HepG2 (cell line): ENCODE results near the gene PHACTR1. TPM values are rescaled to one million over a fixed set of nuclear protein-coding genes. Genes with fewer than 3 reads are reported as not detected.

ENCODE experiments used
- ATAC-seq: fragments of 200-7000 bp; cut with Tn5 transposase; 3 replicates; pipeline ENCODE4 v1.9.1; 2020; ENCODE audit warnings: mild to moderate bottlenecking, moderate library complexity
- BruUV-seq: library from RNA; stranded (reverse); fragments of 400-500 nt; replicated peaks from 2 replicates; lab custom pipeline; 2021; lab: Mats Ljungman, UMichigan
- CTCF ChIA-PET: fragments of 300-600 bp; formaldehyde crosslinking; extraction: SDS; loops from one replicate; lab custom pipeline; 2021; ENCODE audit warnings: low total read pairs, inconsistent platforms, low intra/inter-chr PET ratio; lab: Yijun Ruan, JAX
- POLR2A ChIA-PET: fragments of 350-600 bp; sonication (Branson Sonifier 250); formaldehyde crosslinking; loops from one replicate; lab custom pipeline; 2020; ENCODE audit warnings: antibody characterized with exemption, inconsistent platforms; lab: Yijun Ruan, JAX
- DNase-seq: peaks from one replicate; pipeline ENCODE4 v3.0.0-alpha.2; 2015; ENCODE audit warnings: low spot score
- FAIRE-seq: peaks from 3 replicates; lab custom pipeline; 2011; peaks lifted over from hg19 to GRCh38; lab: Jason Lieb, UNC
- H2AFZ ChIP-seq: one replicate; pipeline ENCODE4 v1.6.1; 2011; ENCODE audit warnings: low read length, inconsistent platforms
- H3K27ac ChIP-seq: fragments of 300-600 bp; 3 replicates; pipeline ENCODE4 v1.8.0; 2011; ENCODE audit warnings: mixed run types, mild to moderate bottlenecking, mixed read lengths, low read length, inconsistent platforms; ENCODE audit not compliant: insufficient read depth; ENCODE audit errors: extremely low read length
- H3K27me3 ChIP-seq, 2 experiments: fragments of 200-600 bp in 1 of 2; 2 replicates in 1 of 2; 3 replicates in 1 of 2; pipeline versions ENCODE4 v1.6.0 to v1.8.0; 2011; ENCODE audit warnings: low read length in 2 of 2, mild to moderate bottlenecking in 2 of 2, moderate library complexity in 2 of 2, inconsistent platforms in 1 of 2; ENCODE audit not compliant: insufficient read depth in 2 of 2, control insufficient read depth in 1 of 2
- H3K36me3 ChIP-seq, 2 experiments: fragments of 200-600 bp in 1 of 2; replicated peaks in 1 of 2; 2 replicates in 1 of 2; 3 replicates in 1 of 2; pipeline versions ENCODE4 v1.5.1 to v1.8.0; 2011; ENCODE audit warnings: low read length in 2 of 2, inconsistent platforms in 1 of 2; ENCODE audit not compliant: insufficient read depth in 2 of 2, control insufficient read depth in 1 of 2
- H3K4me1 ChIP-seq: 2 replicates; pipeline ENCODE4 v1.5.1; 2012; ENCODE audit warnings: low read length, inconsistent platforms; ENCODE audit not compliant: insufficient read depth
- H3K4me2 ChIP-seq: 2 replicates; pipeline ENCODE4 v1.6.0; 2011; ENCODE audit warnings: low read depth, low read length, inconsistent platforms
- H3K4me3 ChIP-seq, 3 experiments: fragments of 200-600 bp in 1 of 3; sonication (generic), shearing (Covaris generic) in 1 of 3; replicated peaks in 1 of 3; 2 replicates each; pipeline ENCODE4 v1.5.1; 2011 to 2016; ENCODE audit warnings: low read length in 3 of 3, inconsistent platforms in 2 of 3, low read depth in 2 of 3, mild to moderate bottlenecking in 2 of 3, control low read depth in 1 of 3, mixed read lengths in 1 of 3; ENCODE audit not compliant: insufficient read depth in 1 of 3
- H3K79me2 ChIP-seq: one replicate; pipeline ENCODE4 v1.6.1; 2011; ENCODE audit warnings: low read length, inconsistent platforms; ENCODE audit not compliant: insufficient read depth
- H3K9ac ChIP-seq: 2 replicates; pipeline ENCODE4 v1.6.0; 2011; ENCODE audit warnings: mild to moderate bottlenecking, low read depth, low read length, inconsistent platforms; ENCODE audit not compliant: insufficient read depth
- H3K9me3 ChIP-seq: 2 replicates; pipeline ENCODE4 v1.5.1; 2012; ENCODE audit warnings: mild to moderate bottlenecking, low read length
- H4K20me1 ChIP-seq: 2 replicates; pipeline ENCODE4 v1.6.0; 2011; ENCODE audit warnings: inconsistent platforms, mild to moderate bottlenecking, low read length, moderate library complexity; ENCODE audit not compliant: insufficient read depth
- CSRNP2 ChIP-seq: sonication (generic); formaldehyde crosslinking; conservative IDR thresholded peaks from 2 replicates; pipeline ENCODE4 v1.8.0; 2022; ENCODE audit warnings: low read depth, missing genetic modification reagents
- GABPB1 ChIP-seq: IDR thresholded peaks from 2 replicates; pipeline ENCODE4 v1.6.1; 2016; ENCODE audit warnings: mild to moderate bottlenecking, missing genetic modification reagents, moderate library complexity, missing compliant biosample characterization
- IKZF4 ChIP-seq: sonication (generic); formaldehyde crosslinking; IDR thresholded peaks from 2 replicates; pipeline ENCODE4 v1.5.1; 2020; ENCODE audit warnings: borderline replicate concordance, mild to moderate bottlenecking, low read depth, missing genetic modification reagents; ENCODE audit errors: not compliant biosample characterization
- ISL2 ChIP-seq: sonication (generic); formaldehyde crosslinking; IDR thresholded peaks from 2 replicates; pipeline ENCODE4 v1.5.0; 2020; ENCODE audit warnings: missing genetic modification reagents
- MAFF ChIP-seq: IDR thresholded peaks from 2 replicates; pipeline ENCODE4 v1.6.1; 2011; ENCODE audit warnings: low read depth, low read length, improper control_type of control experiment
- TBX2 ChIP-seq: sonication (generic); formaldehyde crosslinking; IDR thresholded peaks from 2 replicates; pipeline ENCODE4 v1.5.0; 2020; ENCODE audit warnings: missing genetic modification reagents, mild to moderate bottlenecking, borderline replicate concordance
- THAP8 ChIP-seq: sonication (generic); formaldehyde crosslinking; IDR thresholded peaks from 2 replicates; pipeline ENCODE4 v1.5.1; 2020; ENCODE audit warnings: missing genetic modification reagents, mild to moderate bottlenecking, borderline replicate concordance
- TRAFD1 ChIP-seq: sonication (generic); formaldehyde crosslinking; IDR thresholded peaks from 2 replicates; pipeline ENCODE4 v1.5.1; 2020; ENCODE audit warnings: missing genetic modification reagents, mild to moderate bottlenecking, borderline replicate concordance
- ZBTB7A ChIP-seq: sonication (generic); formaldehyde crosslinking; IDR thresholded peaks from 2 replicates; pipeline ENCODE4 v1.8.0; 2022; ENCODE audit warnings: mild to moderate bottlenecking, missing genetic modification reagents
- ZMYM2 ChIP-seq: sonication (generic); formaldehyde crosslinking; IDR thresholded peaks from 2 replicates; pipeline ENCODE4 v1.8.0; 2022; ENCODE audit warnings: mild to moderate bottlenecking, missing genetic modification reagents
- ZNF318 ChIP-seq: sonication (generic); formaldehyde crosslinking; IDR thresholded peaks from 2 replicates; pipeline ENCODE4 v1.4.0; 2020; ENCODE audit warnings: mild to moderate bottlenecking, missing genetic modification reagents
- WGBS: methylation state at CpG from one replicate; pipeline ENCODE4 v1.1.6; 2017; ENCODE audit warnings: low lambda C conversion rate; 5-methylcytosine and 5-hydroxymethylcytosine counted together
- in situ Hi-C: cut with HindIII; loops from 2 replicates; pipeline ENCODE4 v1.10.0; 2017; ENCODE audit warnings: low pct_unique_long_range_greater_than_20kb; ENCODE audit not compliant: extremely low pct_ligation_motif_present
- intact Hi-C: fragments of 100-400 bp; cut with micrococcal nuclease; formaldehyde crosslinking; loops from one replicate; pipeline ENCODE4 v1.10.0; 2022; ENCODE audit not compliant: unreplicated experiment
- polyA plus RNA-seq, 8 experiments: library from polyadenylated mRNA; depleted of rRNA in 3 of 8; stranded (reverse) in 7 of 8; unstranded in 1 of 8; fragments of >200 nt; fragmentation: Illumina TruSeq in 4 of 8; extraction: Trizol in 4 of 8; gene quantifications; 2 replicates each; pipeline versions ENCODE4 v1.2.1 to v1.2.3, GENCODE V29; 2011 to 2016; ENCODE audit warnings: low read depth in 4 of 8, missing spikeins in 1 of 8, mixed read lengths in 1 of 8; ENCODE audit not compliant: insufficient read depth in 1 of 8
- total RNA-seq, 5 experiments: library from RNA; depleted of rRNA; stranded (reverse); fragments of >200 nt; fragmentation: Illumina TruSeq; extraction: Trizol; gene quantifications; 2 replicates each; pipeline ENCODE4 v1.2.3, GENCODE V29; 2016; ENCODE audit warnings: low read depth in 1 of 5

Gene PHACTR1
- total and polyA plus RNA-seq, 2 of the 13 experiments (the other 11 are each of a cell fraction or from before 2014, with no cell fraction given), result 0.09 TPM; not detected in 1

GRCh38 chr6:13187692-13188091, 471.1 kb downstream of the PHACTR1 start (continued):
- no peak for TF ChIP-seq ZNF318 (CRISPR knock-in tag)
- peak; percentile 89 for TF ChIP-seq MAFF
- TF ChIP-seq ZBTB7A, result no peak

- Histone ChIP-seq H3K9me3 (no peaks in the 10 kb centered on the region), H4K20me1 (no peaks in the 10 kb centered on the region), H3K27ac (no peak overlapping the region), H2AFZ (no peak overlapping the region), H3K4me3 (no peak overlapping the region), H3K4me1 (peaks cover 14% of the 10 kb centered on the region), H3K79me2 (no peaks in the 10 kb centered on the region), H3K4me2 (no peak overlapping the region), H3K27me3 (peaks cover 2 to 32% of the 10 kb centered on the region in 2 experiments; a peak in 2 of 5 replicates), H3K36me3 (no peaks in the 10 kb centered on the region), H3K9ac (no peak overlapping the region)
- ChIA-PET POLR2A (no interaction called here), CTCF (no interaction called here)
- BruUV-seq, result no TSS peak
- FAIRE-seq, result no peak
- 37% methylated on average over 3 of the region's 3 CpGs for WGBS
- no peak for DNase-seq
- ATAC-seq, result no peak
- intact Hi-C loops (no loop called here), in situ Hi-C loops (loop anchor here (25.0 kb wide), 1 partner anchor 349 kb away; no protein-coding TSS in a partner anchor)
- no peak for TF ChIP-seq GABPB1 (CRISPR knock-in tag)
- TF ChIP-seq ISL2 (CRISPR knock-in tag), result no peak
- no peak for TF ChIP-seq THAP8
- no peak for TF ChIP-seq TBX2 (CRISPR knock-in tag)
- TF ChIP-seq TRAFD1, result no peak
- TF ChIP-seq IKZF4 (CRISPR knock-in tag), result no peak
- no peak for TF ChIP-seq CSRNP2 (CRISPR knock-in tag)
- no peak for TF ChIP-seq ZMYM2 (CRISPR knock-in tag)
These were observed 471.7 kb downstream of the PHACTR1 start for GRCh38 chr6:13188306-13188705.
